Esophagus mucosa (tissue), 1 donor: ENCODE measurements around the gene ARHGEF1. TPM values are rescaled to one million over a fixed set of nuclear protein-coding genes. Genes with fewer than 3 reads are reported as not detected.
"Not testable (repeated sequence)": the region's sequence is repeated elsewhere in the genome, so short reads cannot be mapped to it uniquely, and the experiment has no call there.

Source experiments
- ATAC-seq: fragments of 200-7000 bp; cut with Tn5 transposase; one replicate; pipeline ENCODE4 v1.9.1; 2020
- total RNA-seq: library from RNA; stranded (reverse); gene quantifications from one replicate; pipeline ENCODE4 v1.2.4, GENCODE V29; 2023
- donor health status: DM: yes; HTN: yes; CAD: no.

Gene ARHGEF1
- total RNA-seq, 1 donor from 2014 or later, result 53.9 TPM

GRCh38 chr19:41905273-41906002, 22.5 kb downstream of the ARHGEF1 start:
- ATAC-seq, result no peak

DNA sequence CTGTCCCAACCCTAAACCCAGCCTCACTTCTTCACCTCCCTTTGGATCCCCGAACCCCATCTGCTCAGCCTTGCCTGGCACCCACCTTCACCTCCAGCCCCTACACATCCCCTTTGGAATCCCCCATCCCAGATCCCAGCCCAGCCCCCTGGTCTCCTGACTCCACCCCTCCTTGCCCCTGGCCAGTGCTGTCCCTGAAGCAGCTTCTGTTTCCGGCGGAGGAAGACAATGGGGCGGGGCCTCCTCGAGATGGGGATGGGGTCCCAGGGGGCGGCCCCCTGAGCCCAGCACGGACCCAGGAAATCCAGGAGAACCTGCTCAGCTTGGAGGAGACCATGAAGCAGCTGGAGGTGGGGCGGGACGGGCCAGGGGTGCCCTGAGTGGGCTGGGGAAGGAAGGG, 23.3 kb downstream of the ARHGEF1 start:
- ATAC-seq, result no peak

- ATAC-seq, result no peak
These were observed 24.1 kb downstream of the ARHGEF1 start for GRCh38 chr19:41906916-41907680.

DNA sequence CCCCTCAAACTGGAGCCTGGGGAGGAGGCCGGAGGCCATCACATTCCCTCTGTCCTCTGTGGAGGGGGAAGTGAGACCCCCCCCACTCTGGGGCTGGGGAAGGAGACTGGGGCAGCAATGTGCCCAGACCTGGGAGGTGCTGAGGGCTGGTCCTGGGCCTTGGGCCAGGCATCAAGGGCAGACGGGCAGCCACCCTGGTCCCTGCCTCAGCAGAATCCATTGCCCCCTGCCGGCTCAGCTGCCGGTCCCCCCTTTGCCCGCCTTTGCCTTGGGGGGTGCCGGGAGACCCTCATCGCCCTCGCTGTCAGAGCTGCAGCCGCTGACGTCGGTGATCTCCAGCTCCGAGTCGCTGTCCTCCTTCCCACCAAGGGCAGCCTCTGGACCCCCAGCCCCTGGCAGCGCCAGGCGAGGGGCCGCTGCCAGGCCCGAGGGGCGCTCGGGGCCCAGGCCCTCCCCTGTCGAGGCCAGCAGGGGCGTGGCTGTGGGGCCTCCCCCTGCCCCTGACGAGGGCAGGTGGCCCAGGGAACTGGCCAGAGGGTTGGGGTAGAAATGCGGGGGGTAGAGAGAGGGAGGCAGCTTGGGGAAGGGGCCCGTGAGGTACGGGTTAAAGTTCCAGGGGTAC, 25.1 kb downstream of the ARHGEF1 start:
- no peak for ATAC-seq

DNA sequence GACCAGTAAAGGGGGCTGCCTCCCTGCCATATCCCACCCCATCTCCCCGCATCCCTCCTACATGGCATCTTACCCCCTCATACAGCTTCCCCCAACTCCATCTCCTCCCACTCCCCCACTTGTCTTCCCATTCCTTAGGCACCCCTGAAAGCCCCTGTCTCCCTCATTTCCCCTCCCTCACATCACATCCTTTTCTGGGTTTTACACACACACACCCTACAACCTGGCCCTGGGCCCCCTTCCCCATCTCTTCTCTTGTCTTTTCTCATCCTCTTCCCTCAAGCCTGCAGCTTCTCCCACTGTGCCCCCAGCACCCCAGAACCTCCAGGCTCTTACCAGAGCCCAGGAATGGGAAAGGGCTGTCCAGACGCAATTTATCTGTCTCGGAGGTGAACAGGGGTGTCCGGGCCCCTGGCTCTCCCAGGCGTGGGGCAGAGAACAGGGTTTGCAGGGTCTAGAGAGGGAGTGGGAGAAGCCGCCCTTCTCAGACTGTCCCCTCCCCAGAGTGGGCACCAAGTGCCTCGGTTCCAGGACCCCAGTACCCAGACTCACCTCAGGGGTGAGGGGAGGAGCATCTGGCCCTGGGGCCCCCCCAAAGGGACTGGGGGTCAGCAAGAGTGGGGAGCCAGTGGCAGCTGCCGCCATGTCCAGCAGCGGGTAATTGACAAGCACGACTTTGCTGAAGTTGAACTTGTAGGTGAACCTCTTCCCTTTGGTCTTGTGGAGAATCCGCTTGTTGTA, 25.9 kb downstream of the ARHGEF1 start:
- ATAC-seq, result no peak

- ATAC-seq, result no peak
These were observed 26.7 kb downstream of the ARHGEF1 start for GRCh38 chr19:41909706-41910105.

DNA sequence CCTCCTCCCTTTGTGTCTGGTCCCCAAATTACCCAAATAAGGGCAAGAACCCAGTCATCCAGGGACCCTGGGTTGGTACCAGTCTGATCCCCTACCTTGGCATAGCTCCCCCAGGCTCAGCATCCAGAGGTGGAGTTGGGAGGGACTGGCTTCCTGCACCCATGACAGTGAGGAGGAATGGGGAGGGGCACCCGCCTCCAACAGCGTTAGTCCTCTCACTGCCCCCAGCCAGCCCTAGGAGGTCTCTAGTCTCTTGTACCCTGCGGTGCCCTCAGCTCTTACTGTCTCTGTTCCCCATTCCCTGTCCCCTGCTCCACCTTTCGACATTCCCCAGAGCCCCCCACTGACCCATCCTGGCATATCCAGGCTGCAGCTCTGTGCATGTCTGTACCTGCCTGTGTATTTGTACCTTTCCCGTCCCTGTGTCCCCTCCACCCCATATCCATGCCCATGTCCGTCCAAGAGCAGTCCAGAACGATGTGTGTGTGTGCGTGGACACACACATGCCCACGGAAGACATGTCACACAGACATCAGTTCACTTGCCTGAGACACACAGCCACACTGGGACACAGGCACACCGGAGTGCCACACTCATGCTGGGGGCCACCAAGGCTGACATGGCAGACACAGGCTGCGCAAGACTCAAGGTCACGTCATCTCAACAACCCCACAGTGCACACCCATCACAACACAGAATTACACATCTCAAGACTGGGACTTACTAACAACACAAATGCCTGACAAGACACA, 27.4 kb downstream of the ARHGEF1 start:
- no peak for ATAC-seq

DNA sequence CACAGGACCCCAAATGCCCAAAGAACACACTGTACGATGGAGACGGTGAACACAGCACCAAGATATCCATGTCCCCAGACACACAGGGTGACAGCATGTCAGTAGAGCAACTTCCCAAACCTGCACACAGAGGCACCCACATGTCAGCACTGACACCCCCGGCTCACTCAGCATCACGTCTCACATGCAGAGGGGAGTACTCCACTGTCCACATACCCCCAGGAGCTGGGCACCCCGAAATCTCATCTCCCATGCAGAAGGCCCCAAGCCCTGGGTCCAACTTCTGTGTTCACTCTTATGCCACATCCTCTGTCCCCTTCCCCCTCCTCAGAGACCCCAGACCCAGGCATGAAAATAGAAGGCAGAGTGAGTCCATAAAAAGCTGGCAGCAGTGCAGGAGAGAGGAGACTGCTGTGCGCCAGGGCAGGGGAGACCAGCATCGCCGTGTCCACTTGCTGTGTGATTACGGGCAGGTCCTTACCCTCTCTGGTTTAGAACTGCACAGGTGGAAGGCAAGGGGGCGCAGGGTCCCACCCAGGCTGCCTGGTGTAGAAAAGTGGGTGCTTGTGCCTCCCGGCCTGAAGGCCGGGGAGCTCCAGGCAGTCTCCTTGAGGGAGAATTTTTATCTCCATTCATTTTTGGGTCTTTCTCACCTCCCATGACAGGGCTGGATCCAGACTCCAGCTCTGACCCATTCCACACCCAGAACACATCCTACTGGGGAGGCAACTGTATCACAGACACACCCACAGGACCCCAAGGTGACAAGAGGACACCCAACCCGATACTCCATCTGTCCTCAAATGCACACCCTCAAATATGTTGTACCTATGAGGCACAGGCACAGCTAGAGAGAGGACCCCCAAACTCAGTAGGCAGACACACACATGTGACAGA, 28.3 kb downstream of the ARHGEF1 start:
- no peak for ATAC-seq

- ATAC-seq, result no peak
These were observed 29.1 kb downstream of the ARHGEF1 start for GRCh38 chr19:41911889-41912731.

GRCh38 chr19:41912899-41913537, 30.0 kb downstream of the ARHGEF1 start:
- ATAC-seq, result no peak

DNA sequence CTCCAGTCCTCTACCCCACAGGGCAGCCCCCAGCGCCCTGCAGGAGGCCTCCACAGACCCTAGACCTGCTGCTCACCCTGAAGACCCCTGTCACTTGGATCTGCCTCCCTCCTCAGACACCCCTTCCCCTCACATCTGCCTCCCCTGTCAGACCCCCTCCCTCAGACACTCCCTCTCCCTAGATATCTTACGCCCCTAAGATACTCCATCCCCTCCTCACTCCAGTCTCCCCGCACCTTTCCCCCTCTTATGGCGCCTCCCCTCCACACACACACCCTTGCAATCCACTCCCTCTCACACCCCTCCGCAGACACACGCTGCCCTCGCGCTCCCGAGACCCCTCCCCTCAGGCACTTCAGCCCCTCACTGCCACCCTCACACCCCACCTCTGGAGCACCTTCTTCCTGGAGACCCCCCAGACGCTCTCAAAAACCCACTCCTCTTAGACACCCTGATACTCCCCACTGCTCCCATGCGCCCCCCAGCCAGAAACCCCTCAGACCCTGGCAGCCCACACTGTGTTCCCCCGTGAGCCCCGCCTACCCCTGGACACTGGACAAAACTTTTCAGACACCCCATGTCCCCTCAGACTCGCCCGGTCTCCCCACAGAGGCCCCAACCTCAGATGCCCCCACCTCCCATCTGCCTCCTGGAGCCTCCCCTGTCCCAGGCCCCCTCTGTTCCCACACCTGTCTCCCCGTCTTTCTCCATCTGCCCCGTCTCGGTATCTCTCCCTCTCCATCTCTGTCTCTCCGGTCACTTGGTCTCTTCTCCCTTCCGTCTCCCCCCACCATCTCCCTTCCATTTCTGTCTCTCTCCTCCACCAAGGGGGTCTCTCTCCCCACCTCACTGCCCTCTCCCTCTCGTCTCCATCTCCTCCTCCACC, 30.8 kb downstream of the ARHGEF1 start:
- no peak for ATAC-seq

- not testable (repeated sequence) for ATAC-seq
These were observed 31.4 kb downstream of the ARHGEF1 start for GRCh38 chr19:41914424-41914834.

DNA sequence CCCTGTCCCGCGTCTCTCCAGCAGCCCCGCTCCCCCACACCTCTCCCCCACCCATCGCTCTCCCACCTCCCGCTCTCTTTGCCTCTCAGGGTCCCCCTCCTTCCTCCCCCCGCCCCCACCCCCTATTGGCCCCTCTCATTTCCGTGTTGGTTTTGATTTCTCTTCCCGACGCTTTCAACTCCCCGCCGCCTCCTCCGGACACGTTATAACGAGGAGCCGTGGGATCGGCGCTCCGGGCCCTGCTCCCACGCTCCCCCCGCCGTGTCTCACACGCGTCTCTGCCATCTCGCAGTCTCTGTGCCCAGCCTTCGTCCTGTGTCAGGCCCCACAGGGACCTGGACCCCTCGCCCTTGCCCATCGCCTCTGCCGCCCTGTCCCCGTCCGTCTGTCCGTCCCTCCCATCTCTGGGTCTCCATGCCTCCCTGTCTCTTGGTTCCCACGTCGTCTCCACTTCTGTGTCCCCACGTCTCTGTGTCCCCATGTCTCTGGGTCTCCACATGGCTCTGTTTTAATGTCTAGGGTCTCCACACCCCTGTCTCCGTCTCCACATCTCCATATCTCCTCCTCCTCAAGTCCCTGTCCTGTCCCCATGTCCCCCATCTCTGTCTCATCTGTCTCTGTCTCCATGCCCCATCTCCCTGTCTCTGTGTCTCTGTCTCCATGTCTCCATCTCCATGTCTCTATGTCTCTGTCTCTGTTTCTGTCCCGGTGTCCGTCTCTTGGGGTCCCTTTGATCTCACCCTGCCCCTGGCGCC, 32.2 kb downstream of the ARHGEF1 start:
- ATAC-seq, result no peak

DNA sequence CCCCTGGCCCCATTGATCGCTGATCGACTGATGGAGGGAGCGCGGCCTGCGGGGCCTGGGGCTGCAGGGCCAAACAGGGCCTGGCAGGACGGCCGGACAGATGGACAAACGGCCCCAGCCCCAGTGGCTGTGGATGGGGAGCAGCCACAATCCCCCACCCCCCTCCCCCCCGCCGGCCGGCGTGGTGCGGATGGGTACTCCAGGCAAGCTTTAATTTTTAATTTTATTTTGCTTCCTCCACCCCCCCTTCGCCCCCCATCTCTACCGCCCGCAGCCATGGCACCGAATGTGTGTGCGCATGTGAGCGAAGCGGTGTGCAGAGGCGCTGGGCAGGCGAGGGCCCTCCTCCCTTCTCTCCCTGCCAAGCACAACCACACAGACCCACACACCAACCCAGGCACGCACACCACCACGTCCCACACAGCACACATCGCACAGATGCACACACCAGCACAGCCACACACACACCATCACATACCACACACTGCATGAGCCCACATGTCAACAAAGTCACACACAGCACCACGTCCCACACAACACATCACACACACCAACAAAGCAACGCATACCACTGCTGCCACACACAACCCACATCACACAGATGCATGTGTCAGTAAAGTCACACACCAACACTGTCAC, 32.9 kb downstream of the ARHGEF1 start:
- no peak for ATAC-seq

- ATAC-seq, result no peak
These were observed 34.7 kb downstream of the ARHGEF1 start for GRCh38 chr19:41917676-41918075.

GRCh38 chr19:41918095-41918494, 35.1 kb downstream of the ARHGEF1 start:
- no peak for ATAC-seq

GRCh38 chr19:41918653-41919244, 35.8 kb downstream of the ARHGEF1 start:
- no peak for ATAC-seq
